ENCODE measurements around the gene TTYH3.
"Not testable (repeated sequence)": the region's sequence is repeated elsewhere in the genome, so short reads cannot be mapped to it uniquely, and the experiment has no call there.

Gene TTYH3

GRCh38 chr7:2670171-2670570 lies 38.4 kb downstream of the TTYH3 start:
- Histone ChIP-seq H3K4me3 (ENCODE audit: low read length in 2 of 2) (no peak overlapping the region), H3K9me3 (ENCODE audit: control insufficient read depth in 2 of 2, low read length in 2 of 2) (peaks cover 0 to 7% of the 10 kb centered on the region in 2 donors)

GRCh38 chr7:2670720-2671391 lies 39.1 kb downstream of the TTYH3 start:
- H3K4me1 ChIP-seq (ENCODE audit: control insufficient read depth, insufficient read depth, low read length): peaks cover 8% of the 10 kb centered on the region
- peaks cover 0 to 7% of the 10 kb centered on the region in 2 donors for H3K9me3 ChIP-seq (ENCODE audit: control insufficient read depth in 2 of 2, low read length in 2 of 2)
- H3K36me3 ChIP-seq (ENCODE audit: control insufficient read depth in 2 of 2, insufficient read depth in 2 of 2, low read length in 2 of 2): no peaks in the 10 kb centered on the region
- H3K9ac ChIP-seq (ENCODE audit: low read length in 2 of 2): no peak overlapping the region
- no peaks in the 10 kb centered on the region for H3K27me3 ChIP-seq (ENCODE audit: control insufficient read depth in 1 of 2, insufficient read depth in 2 of 2, low read length in 2 of 2)
- H3K27ac ChIP-seq (ENCODE audit: low read length): no peak overlapping the region
- H3K4me3 ChIP-seq (ENCODE audit: low read length in 2 of 2): no peak overlapping the region

More at GRCh38 chr7:2670171-2670570, 38.4 kb downstream of the TTYH3 start:
- no peaks in the 10 kb centered on the region for H3K27me3 ChIP-seq (ENCODE audit: control insufficient read depth in 1 of 2, insufficient read depth in 2 of 2, low read length in 2 of 2)
- H3K27ac ChIP-seq (ENCODE audit: low read length): no peak overlapping the region
- H3K36me3 ChIP-seq (ENCODE audit: control insufficient read depth in 2 of 2, insufficient read depth in 2 of 2, low read length in 2 of 2): no peaks in the 10 kb centered on the region
- no peak overlapping the region for H3K9ac ChIP-seq (ENCODE audit: low read length in 2 of 2)
- peaks cover 8% of the 10 kb centered on the region for H3K4me1 ChIP-seq (ENCODE audit: control insufficient read depth, insufficient read depth, low read length)

- H3K4me3 ChIP-seq (ENCODE audit: low read length in 2 of 2); H3K4me1 ChIP-seq (ENCODE audit: control insufficient read depth, insufficient read depth, low read length); H3K9ac ChIP-seq (ENCODE audit: low read length in 2 of 2); H3K9me3 ChIP-seq (ENCODE audit: control insufficient read depth in 2 of 2, low read length in 2 of 2); H3K27ac ChIP-seq (ENCODE audit: low read length); H3K27me3 ChIP-seq (ENCODE audit: control insufficient read depth in 1 of 2, insufficient read depth in 2 of 2, low read length in 2 of 2); H3K36me3 ChIP-seq (ENCODE audit: control insufficient read depth in 2 of 2, insufficient read depth in 2 of 2, low read length in 2 of 2): not testable (repeated sequence)
Observed at GRCh38 chr7:2673214-2673613, 41.4 kb downstream of the TTYH3 start.

- Histone ChIP-seq H3K9me3 (ENCODE audit: control insufficient read depth in 2 of 2, low read length in 2 of 2) (no peaks in the 10 kb centered on the region), H3K36me3 (ENCODE audit: control insufficient read depth in 2 of 2, insufficient read depth in 2 of 2, low read length in 2 of 2) (no peaks in the 10 kb centered on the region), H3K9ac (ENCODE audit: low read length in 2 of 2) (no peak overlapping the region), H3K27me3 (ENCODE audit: control insufficient read depth in 1 of 2, insufficient read depth in 2 of 2, low read length in 2 of 2) (no peaks in the 10 kb centered on the region), H3K4me3 (ENCODE audit: low read length in 2 of 2) (no peak overlapping the region), H3K27ac (ENCODE audit: low read length) (no peak overlapping the region), H3K4me1 (ENCODE audit: control insufficient read depth, insufficient read depth, low read length) (peaks cover 8% of the 10 kb centered on the region)
Observed at GRCh38 chr7:2673934-2674333, 42.1 kb downstream of the TTYH3 start.

- H3K9ac ChIP-seq (ENCODE audit: low read length in 2 of 2): no peak overlapping the region
- H3K36me3 ChIP-seq (ENCODE audit: control insufficient read depth in 2 of 2, insufficient read depth in 2 of 2, low read length in 2 of 2): no peaks in the 10 kb centered on the region
- no peak overlapping the region for H3K4me3 ChIP-seq (ENCODE audit: low read length in 2 of 2)
- peaks cover 12% of the 10 kb centered on the region for H3K4me1 ChIP-seq (ENCODE audit: control insufficient read depth, insufficient read depth, low read length)
- no peaks in the 10 kb centered on the region for H3K9me3 ChIP-seq (ENCODE audit: control insufficient read depth in 2 of 2, low read length in 2 of 2)
- peaks cover 5 to 8% of the 10 kb centered on the region in 2 donors for H3K27me3 ChIP-seq (ENCODE audit: control insufficient read depth in 1 of 2, insufficient read depth in 2 of 2, low read length in 2 of 2)
- H3K27ac ChIP-seq (ENCODE audit: low read length): no peak overlapping the region
Observed at GRCh38 chr7:2675256-2675764, 43.5 kb downstream of the TTYH3 start.

GRCh38 chr7:2676576-2676975 lies 44.8 kb downstream of the TTYH3 start:
- not testable (repeated sequence) for H3K9me3 ChIP-seq (ENCODE audit: control insufficient read depth in 2 of 2, low read length in 2 of 2); H3K9ac ChIP-seq (ENCODE audit: low read length in 2 of 2)

GRCh38 chr7:2678454-2678853 lies 46.7 kb downstream of the TTYH3 start:
- peaks cover 19 to 21% of the 10 kb centered on the region in 2 donors for H3K27me3 ChIP-seq (ENCODE audit: control insufficient read depth in 1 of 2, insufficient read depth in 2 of 2, low read length in 2 of 2)
- H3K4me1 ChIP-seq (ENCODE audit: control insufficient read depth, insufficient read depth, low read length); H3K9me3 ChIP-seq (ENCODE audit: control insufficient read depth in 2 of 2, low read length in 2 of 2); H3K9ac ChIP-seq (ENCODE audit: low read length in 2 of 2); H3K4me3 ChIP-seq (ENCODE audit: low read length in 2 of 2); H3K27ac ChIP-seq (ENCODE audit: low read length); H3K36me3 ChIP-seq (ENCODE audit: control insufficient read depth in 2 of 2, insufficient read depth in 2 of 2, low read length in 2 of 2): not testable (repeated sequence)

More at GRCh38 chr7:2676576-2676975, 44.8 kb downstream of the TTYH3 start:
- peaks cover 12 to 16% of the 10 kb centered on the region in 2 donors for H3K27me3 ChIP-seq (ENCODE audit: control insufficient read depth in 1 of 2, insufficient read depth in 2 of 2, low read length in 2 of 2)
- H3K4me3 ChIP-seq (ENCODE audit: low read length in 2 of 2); H3K36me3 ChIP-seq (ENCODE audit: control insufficient read depth in 2 of 2, insufficient read depth in 2 of 2, low read length in 2 of 2); H3K27ac ChIP-seq (ENCODE audit: low read length); H3K4me1 ChIP-seq (ENCODE audit: control insufficient read depth, insufficient read depth, low read length): not testable (repeated sequence)

GRCh38 chr7:2679135-2680127 lies 47.6 kb downstream of the TTYH3 start:
- not testable (repeated sequence) for H3K9ac ChIP-seq (ENCODE audit: low read length in 2 of 2); H3K27ac ChIP-seq (ENCODE audit: low read length); H3K4me1 ChIP-seq (ENCODE audit: control insufficient read depth, insufficient read depth, low read length); H3K36me3 ChIP-seq (ENCODE audit: control insufficient read depth in 2 of 2, insufficient read depth in 2 of 2, low read length in 2 of 2); H3K9me3 ChIP-seq (ENCODE audit: control insufficient read depth in 2 of 2, low read length in 2 of 2); H3K4me3 ChIP-seq (ENCODE audit: low read length in 2 of 2)
- H3K27me3 ChIP-seq (ENCODE audit: control insufficient read depth in 1 of 2, insufficient read depth in 2 of 2, low read length in 2 of 2): peaks cover 21% of the 10 kb centered on the region in 2 donors

GRCh38 chr7:2680256-2680655 lies 48.5 kb downstream of the TTYH3 start:
- Histone ChIP-seq H3K4me1 (ENCODE audit: control insufficient read depth, insufficient read depth, low read length) (peaks cover 5% of the 10 kb centered on the region), H3K9me3 (ENCODE audit: control insufficient read depth in 2 of 2, low read length in 2 of 2) (no peaks in the 10 kb centered on the region), H3K27ac (ENCODE audit: low read length) (no peak overlapping the region), H3K4me3 (ENCODE audit: low read length in 2 of 2) (no peak overlapping the region), H3K27me3 (ENCODE audit: control insufficient read depth in 1 of 2, insufficient read depth in 2 of 2, low read length in 2 of 2) (peaks cover 21 to 22% of the 10 kb centered on the region in 2 donors), H3K36me3 (ENCODE audit: control insufficient read depth in 2 of 2, insufficient read depth in 2 of 2, low read length in 2 of 2) (no peaks in the 10 kb centered on the region), H3K9ac (ENCODE audit: low read length in 2 of 2) (no peak overlapping the region)

GRCh38 chr7:2680792-2681490 lies 49.2 kb downstream of the TTYH3 start:
- Histone ChIP-seq H3K9me3 (ENCODE audit: control insufficient read depth in 2 of 2, low read length in 2 of 2) (no peaks in the 10 kb centered on the region), H3K27ac (ENCODE audit: low read length) (no peak overlapping the region), H3K36me3 (ENCODE audit: control insufficient read depth in 2 of 2, insufficient read depth in 2 of 2, low read length in 2 of 2) (no peaks in the 10 kb centered on the region), H3K4me3 (ENCODE audit: low read length in 2 of 2) (no peak overlapping the region), H3K27me3 (ENCODE audit: control insufficient read depth in 1 of 2, insufficient read depth in 2 of 2, low read length in 2 of 2) (peaks cover 23 to 24% of the 10 kb centered on the region in 2 donors), H3K4me1 (ENCODE audit: control insufficient read depth, insufficient read depth, low read length) (peaks cover 5% of the 10 kb centered on the region), H3K9ac (ENCODE audit: low read length in 2 of 2) (no peak overlapping the region)
